ENCODE measurements around the gene GPR35. TPM values are rescaled to one million over a fixed set of nuclear protein-coding genes. Genes with fewer than 3 reads are reported as not detected.

GPR35 gene
- polyA plus RNA-seq, 3 donors: 30.6 to 37.8 (median 36.3) TPM

DNA sequence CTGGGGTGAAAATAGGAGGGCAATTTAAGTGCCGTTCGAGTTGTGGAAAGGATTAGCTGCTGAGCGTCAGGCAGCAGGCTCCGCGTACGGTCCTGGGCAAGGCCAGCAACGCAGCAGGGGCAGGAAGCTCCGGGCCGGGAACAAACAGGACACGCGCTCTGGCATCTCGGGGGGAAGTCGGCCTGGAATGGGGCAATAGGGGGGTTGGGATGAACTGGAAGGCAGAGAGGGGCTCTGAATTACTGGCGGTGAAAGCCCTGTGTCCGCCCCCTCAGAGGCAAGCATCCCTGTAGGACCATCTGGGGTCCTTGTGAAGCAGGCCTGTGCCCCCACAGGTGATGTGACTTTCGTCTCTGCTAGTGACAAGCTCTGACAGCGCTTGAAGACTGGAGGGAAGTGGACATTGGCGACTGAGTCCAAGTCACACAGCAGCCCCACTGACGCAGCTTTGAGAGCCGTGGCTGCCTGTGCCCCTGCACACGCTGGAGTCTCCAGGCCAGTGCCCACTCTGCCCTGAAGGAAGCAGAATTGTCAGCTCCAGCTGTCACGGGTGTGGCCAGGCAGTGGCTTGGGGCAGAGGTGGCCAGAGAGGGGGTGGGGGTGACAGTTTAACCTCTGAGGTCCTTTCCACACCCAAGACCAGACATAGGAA is 22.3 kb downstream of the GPR35 start:
- WGBS (ENCODE audit: insufficient coverage): 63% methylated on average over 20 of the region's 22 CpGs
- H3K27me3 Mint-ChIP-seq (ENCODE audit: low read depth in 3 of 3): peaks cover 26 to 50% (median 32%) of the 10 kb centered on the region in 3 donors
- peaks cover 2 to 14% (median 11%) of the 10 kb centered on the region in 7 donors for H3K9me3 Mint-ChIP-seq
- no peaks in the 10 kb centered on the region for H3K36me3 ChIP-seq (replicated peaks in 1 of 2; ENCODE audit: control insufficient read depth in 1 of 2, insufficient read depth in 2 of 2, low read length in 2 of 2)
- no peak overlapping the region for H3K4me2 ChIP-seq (replicated peaks; ENCODE audit: extremely low read depth, low read length, poor library complexity, severe bottlenecking)
- no peak overlapping the region for H3K9ac ChIP-seq (ENCODE audit: insufficient read depth, low read length, poor library complexity, severe bottlenecking)
- H3K27me3 ChIP-seq (ENCODE audit: control insufficient read depth in 2 of 2, insufficient read depth in 2 of 2, low read length in 2 of 2): peaks cover 2 to 35% of the 10 kb centered on the region in 2 donors
- TF ChIP-seq, protein P1, sequence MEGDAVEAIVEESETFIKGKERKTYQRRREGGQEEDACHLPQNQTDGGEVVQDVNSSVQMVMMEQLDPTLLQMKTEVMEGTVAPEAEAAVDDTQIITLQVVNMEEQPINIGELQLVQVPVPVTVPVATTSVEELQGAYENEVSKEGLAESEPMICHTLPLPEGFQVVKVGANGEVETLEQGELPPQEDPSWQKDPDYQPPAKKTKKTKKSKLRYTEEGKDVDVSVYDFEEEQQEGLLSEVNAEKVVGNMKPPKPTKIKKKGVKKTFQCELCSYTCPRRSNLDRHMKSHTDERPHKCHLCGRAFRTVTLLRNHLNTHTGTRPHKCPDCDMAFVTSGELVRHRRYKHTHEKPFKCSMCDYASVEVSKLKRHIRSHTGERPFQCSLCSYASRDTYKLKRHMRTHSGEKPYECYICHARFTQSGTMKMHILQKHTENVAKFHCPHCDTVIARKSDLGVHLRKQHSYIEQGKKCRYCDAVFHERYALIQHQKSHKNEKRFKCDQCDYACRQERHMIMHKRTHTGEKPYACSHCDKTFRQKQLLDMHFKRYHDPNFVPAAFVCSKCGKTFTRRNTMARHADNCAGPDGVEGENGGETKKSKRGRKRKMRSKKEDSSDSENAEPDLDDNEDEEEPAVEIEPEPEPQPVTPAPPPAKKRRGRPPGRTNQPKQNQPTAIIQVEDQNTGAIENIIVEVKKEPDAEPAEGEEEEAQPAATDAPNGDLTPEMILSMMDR (IDR thresholded peaks at IDR 0.05): no peak
- no peak for DNase-seq
- peaks cover 0 to 7% of the 10 kb centered on the region in 2 donors for H3K9me3 ChIP-seq (replicated peaks in 1 of 2; ENCODE audit: control insufficient read depth in 1 of 2, insufficient read depth in 1 of 2, low read length in 2 of 2)
- H3K4me1 ChIP-seq (ENCODE audit: control insufficient read depth in 1 of 2, insufficient read depth in 2 of 2, low read length in 2 of 2): peaks cover 2 to 12% of the 10 kb centered on the region in 2 donors
- no peaks in the 10 kb centered on the region for H3K79me2 ChIP-seq (ENCODE audit: insufficient read depth, low read length)
- no peaks in the 10 kb centered on the region for H3K36me3 Mint-ChIP-seq
- no peak overlapping the region for H3K4me3 ChIP-seq (replicated peaks in 1 of 3; ENCODE audit: low read depth in 2 of 3, low read length in 3 of 3)
- H2AFZ ChIP-seq (ENCODE audit: insufficient read depth, low read depth, low read length, poor library complexity, severe bottlenecking): no peak overlapping the region
- intact Hi-C loops (cut with micrococcal nuclease): no loop called here
- peak overlapping the region in 1 of 2 donors; percentile 26 for H3K4me3 Mint-ChIP-seq
- no peak overlapping the region for H3K27ac ChIP-seq (ENCODE audit: low read depth in 1 of 2, low read length in 2 of 2)
- H3K4me1 Mint-ChIP-seq: peaks cover 13% of the 10 kb centered on the region
- peak overlapping the region in 2 of 7 donors; percentile 32 to 56 for H3K27ac Mint-ChIP-seq
- no peaks in the 10 kb centered on the region for H4K20me1 ChIP-seq (ENCODE audit: insufficient read depth, low read length)

DNA sequence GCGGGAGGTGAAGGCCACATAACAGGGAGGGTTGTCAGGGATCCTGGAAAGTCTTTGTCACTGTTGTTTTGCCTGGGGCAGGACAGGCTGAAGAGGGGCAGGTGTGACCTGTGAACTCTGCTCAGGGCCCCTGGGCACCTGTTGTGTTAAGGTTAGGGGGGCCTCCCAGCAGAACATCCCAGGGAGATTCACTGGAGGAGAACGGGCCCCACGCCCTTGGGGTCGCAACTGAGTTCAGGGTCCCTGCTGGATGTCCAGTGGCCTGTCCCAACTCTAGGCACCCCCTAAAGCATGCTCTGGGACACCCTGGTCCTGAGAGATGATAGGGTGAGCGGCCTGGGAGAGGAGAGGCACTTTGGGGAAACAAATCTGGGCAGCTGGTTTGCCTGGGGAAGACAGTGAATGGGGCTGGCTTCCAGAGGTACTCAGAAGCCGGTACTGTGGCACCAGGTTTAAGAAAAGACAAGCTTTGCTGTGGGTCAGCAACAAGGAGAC is 22.9 kb downstream of the GPR35 start:
- Histone ChIP-seq H3K79me2 (ENCODE audit: insufficient read depth, low read length) (no peaks in the 10 kb centered on the region), H2AFZ (ENCODE audit: insufficient read depth, low read depth, low read length, poor library complexity, severe bottlenecking) (no peak overlapping the region), H3K4me1 (ENCODE audit: control insufficient read depth in 1 of 2, insufficient read depth in 2 of 2, low read length in 2 of 2) (peaks cover 2 to 12% of the 10 kb centered on the region in 2 donors), H4K20me1 (ENCODE audit: insufficient read depth, low read length) (no peaks in the 10 kb centered on the region), H3K27me3 (ENCODE audit: control insufficient read depth in 2 of 2, insufficient read depth in 2 of 2, low read length in 2 of 2) (peaks cover 2 to 35% of the 10 kb centered on the region in 2 donors), H3K27ac (ENCODE audit: low read depth in 1 of 2, low read length in 2 of 2) (no peak overlapping the region), H3K9ac (ENCODE audit: insufficient read depth, low read length, poor library complexity, severe bottlenecking) (no peak overlapping the region), H3K36me3 (replicated peaks in 1 of 2; ENCODE audit: control insufficient read depth in 1 of 2, insufficient read depth in 2 of 2, low read length in 2 of 2) (no peaks in the 10 kb centered on the region), H3K4me2 (replicated peaks; ENCODE audit: extremely low read depth, low read length, poor library complexity, severe bottlenecking) (no peak overlapping the region), H3K4me3 (replicated peaks in 1 of 3; ENCODE audit: low read depth in 2 of 3, low read length in 3 of 3) (no peak overlapping the region), H3K9me3 (replicated peaks in 1 of 2; ENCODE audit: control insufficient read depth in 1 of 2, insufficient read depth in 1 of 2, low read length in 2 of 2) (peaks cover 0 to 7% of the 10 kb centered on the region in 2 donors)
- Mint-ChIP-seq H3K27ac (peak overlapping the region in 1 of 7 donors; percentile 56), H3K27me3 (ENCODE audit: low read depth in 3 of 3) (peaks cover 26 to 51% (median 36%) of the 10 kb centered on the region in 3 donors), H3K4me1 (peaks cover 13% of the 10 kb centered on the region), H3K4me3 (peak overlapping the region in 1 of 2 donors; percentile 26), H3K36me3 (no peaks in the 10 kb centered on the region), H3K9me3 (peaks cover 2 to 14% (median 11%) of the 10 kb centered on the region in 7 donors)
- no peak for DNase-seq
- intact Hi-C loops (cut with micrococcal nuclease): no loop called here
- WGBS (ENCODE audit: insufficient coverage): 82% methylated on average over 4 of the region's 6 CpGs
- TF ChIP-seq, protein P1 (IDR thresholded peaks at IDR 0.05): no peak

Data from CD14-positive monocyte (primary cell).